Lower lobe of right lung (tissue), 2 donors: ENCODE results near the gene IER5L. TPM values are rescaled to one million over a fixed set of nuclear protein-coding genes. Genes with fewer than 3 reads are reported as not detected.
"Not testable (repeated sequence)": the region's sequence is repeated elsewhere in the genome, so short reads cannot be mapped to it uniquely, and the experiment has no call there.

Source experiments
- ATAC-seq, 2 donors: fragments of 200-7000 bp; cut with Tn5 transposase; one replicate each; pipeline ENCODE4 v1.9.1; 2020 to 2022; ENCODE audit warnings: mild to moderate bottlenecking in 2 of 2, moderate library complexity in 2 of 2
- DNase-seq: peaks from one replicate; pipeline ENCODE4 v3.0.0-alpha.2; 2020
- H3K27ac ChIP-seq: fragments of 200-600 bp; one replicate; pipeline ENCODE4 v1.8.0; 2022
- H3K27me3 ChIP-seq: fragments of 200-600 bp; one replicate; pipeline ENCODE4 v1.8.0; 2022; ENCODE audit warnings: low read depth
- H3K36me3 ChIP-seq: fragments of 200-600 bp; one replicate; pipeline ENCODE4 v1.8.0; 2022; ENCODE audit warnings: mild to moderate bottlenecking
- H3K4me1 ChIP-seq: fragments of 200-600 bp; one replicate; pipeline ENCODE4 v1.8.0; 2022
- H3K4me3 ChIP-seq: fragments of 200-600 bp; one replicate; pipeline ENCODE4 v1.8.0; 2022; ENCODE audit warnings: mild to moderate bottlenecking
- H3K9me3 ChIP-seq: fragments of 200-600 bp; one replicate; pipeline ENCODE4 v1.8.0; 2022
- CTCF ChIP-seq: fragments of 200-600 bp; IDR thresholded peaks from one replicate; pipeline ENCODE4 v1.8.0; 2022; ENCODE audit warnings: antibody characterized with exemption, mild to moderate bottlenecking
- intact Hi-C: fragments of 100-400 bp; cut with DNase I; formaldehyde crosslinking; loops from one replicate; pipeline ENCODE4 v1.11.0; 2022
- total RNA-seq: library from RNA; stranded (reverse); fragmentation: NEBNext Ultra II Directional; extraction: Animal tissue kit (Norgen Biotek cat#: 25700); gene quantifications from one replicate; pipeline ENCODE4 v1.2.1, GENCODE V29; 2021
- donor health status: DM: no; HTN: yes; CAD: no; lungs with severe emphysema.

The IER5L gene
- total RNA-seq, 1 donor from 2014 or later, result 8.7 TPM

- no peak for DNase-seq
- TF ChIP-seq CTCF, result no peak
Observed at GRCh38 chr9:129135476-129135875, 42.6 kb downstream of the IER5L start.

GRCh38 chr9:129133082-129133481 lies 45.0 kb downstream of the IER5L start:
- H3K4me3 ChIP-seq, result no peak overlapping the region
- no peak for DNase-seq
- peaks cover 88% of the 10 kb centered on the region for H3K36me3 ChIP-seq
- H3K4me1 ChIP-seq, result peaks cover 20% of the 10 kb centered on the region
- no peak for ATAC-seq
- no peaks in the 10 kb centered on the region for H3K9me3 ChIP-seq
- no peak for TF ChIP-seq CTCF
- H3K27ac ChIP-seq, result no peak overlapping the region
- intact Hi-C loops, result loop anchor here (10.0 kb wide), 1 partner anchor 482 kb away; no protein-coding TSS in a partner anchor
- no peaks in the 10 kb centered on the region for H3K27me3 ChIP-seq

More at GRCh38 chr9:129135476-129135875, 42.6 kb downstream of the IER5L start:
- ATAC-seq, result no peak
- Histone ChIP-seq H3K9me3 (no peaks in the 10 kb centered on the region), H3K27ac (no peak overlapping the region), H3K27me3 (no peaks in the 10 kb centered on the region), H3K4me1 (peaks cover 44% of the 10 kb centered on the region), H3K36me3 (peaks cover 71% of the 10 kb centered on the region), H3K4me3 (no peak overlapping the region)
- intact Hi-C loops, result loop anchor here (10.0 kb wide), 1 partner anchor 479 kb away; no protein-coding TSS in a partner anchor

GRCh38 chr9:129131300-129132145 lies 46.5 kb downstream of the IER5L start:
- Histone ChIP-seq H3K36me3 (peaks cover 88% of the 10 kb centered on the region), H3K27me3 (no peaks in the 10 kb centered on the region), H3K4me1 (peaks cover 15% of the 10 kb centered on the region), H3K4me3 (no peak overlapping the region), H3K9me3 (no peaks in the 10 kb centered on the region), H3K27ac (no peak overlapping the region)
- intact Hi-C loops, result loop anchor here (10.0 kb wide), 1 partner anchor 483 kb away; no protein-coding TSS in a partner anchor
- peak; percentile 84 for DNase-seq
- peak; percentile 93 to 95 for ATAC-seq
- TF ChIP-seq CTCF, result peak; percentile 99

- H3K27ac ChIP-seq, result no peak overlapping the region
- ATAC-seq (no peak), DNase-seq (no peak)
- no peak for TF ChIP-seq CTCF
- peaks cover 15% of the 10 kb centered on the region for H3K4me1 ChIP-seq
- H3K9me3 ChIP-seq, result no peaks in the 10 kb centered on the region
- H3K27me3 ChIP-seq, result no peaks in the 10 kb centered on the region
- H3K36me3 ChIP-seq, result peaks cover 87% of the 10 kb centered on the region
- H3K4me3 ChIP-seq, result no peak overlapping the region
- intact Hi-C loops, result loop anchor here (10.0 kb wide), 1 partner anchor 484 kb away; no protein-coding TSS in a partner anchor
Observed at GRCh38 chr9:129130791-129131190, 47.3 kb downstream of the IER5L start.

- peaks cover 87% of the 10 kb centered on the region for H3K36me3 ChIP-seq
Observed at GRCh38 chr9:129130271-129130670, 47.8 kb downstream of the IER5L start.

GRCh38 chr9:129128689-129129088 lies 49.4 kb downstream of the IER5L start:
- intact Hi-C loops, result no loop called here

More at GRCh38 chr9:129130271-129130670, 47.8 kb downstream of the IER5L start:
- not testable (repeated sequence) for H3K27me3 ChIP-seq, DNase-seq, H3K27ac ChIP-seq, ATAC-seq, H3K9me3 ChIP-seq, H3K4me3 ChIP-seq
- peaks cover 15% of the 10 kb centered on the region for H3K4me1 ChIP-seq
- intact Hi-C loops, result loop anchor here (10.0 kb wide), 1 partner anchor 485 kb away; no protein-coding TSS in a partner anchor

More at GRCh38 chr9:129128689-129129088, 49.4 kb downstream of the IER5L start:
- no peaks in the 10 kb centered on the region for H3K9me3 ChIP-seq
- DNase-seq (no peak), ATAC-seq (no peak)
- peaks cover 89% of the 10 kb centered on the region for H3K36me3 ChIP-seq
- no peak overlapping the region for H3K4me3 ChIP-seq
- H3K4me1 ChIP-seq, result peaks cover 15% of the 10 kb centered on the region
- TF ChIP-seq CTCF, result no peak
- H3K27ac ChIP-seq, result no peak overlapping the region
- H3K27me3 ChIP-seq, result no peaks in the 10 kb centered on the region
